Left lung (tissue), 10 donors: ENCODE results near the gene MALT1. TPM values are rescaled to one million over a fixed set of nuclear protein-coding genes. Genes with fewer than 3 reads are reported as not detected.
"Not testable (repeated sequence)": the region's sequence is repeated elsewhere in the genome, so short reads cannot be mapped to it uniquely, and the experiment has no call there.

ENCODE experiments used
- ATAC-seq: fragments of 200-7000 bp; cut with Tn5 transposase; one replicate; pipeline ENCODE4 v1.9.1; 2020; ENCODE audit warnings: moderate library complexity
- DNase-seq, 4 donors: peaks; one replicate each; pipeline ENCODE4 v3.0.0-alpha.2; 2013 to 2020
- H3K27ac ChIP-seq, 2 donors: fragments of 200-600 bp; sonication (generic) in 1 of 2; one replicate each; pipeline versions ENCODE4 v1.5.0 to v1.8.0; 2020 to 2021
- H3K27me3 ChIP-seq, 2 donors: fragments of 200-600 bp; sonication (generic) in 1 of 2; one replicate each; pipeline versions ENCODE4 v1.5.0 to v1.8.0; 2020 to 2021
- H3K36me3 ChIP-seq, 2 donors: fragments of 200-600 bp; sonication (generic) in 1 of 2; one replicate each; pipeline versions ENCODE4 v1.5.0 to v1.8.0; 2020 to 2021
- H3K4me1 ChIP-seq, 2 donors: fragments of 200-600 bp; one replicate each; pipeline ENCODE4 v1.8.0; 2021
- H3K4me3 ChIP-seq, 2 donors: fragments of 200-600 bp; sonication (generic) in 1 of 2; one replicate each; pipeline versions ENCODE4 v1.5.0 to v1.8.0; 2020 to 2021; ENCODE audit warnings: mild to moderate bottlenecking in 1 of 2
- H3K9me3 ChIP-seq, 2 donors: fragments of 200-600 bp; sonication (generic) in 1 of 2; one replicate each; pipeline versions ENCODE4 v1.5.0 to v1.8.0; 2020 to 2021
- intact Hi-C, 2 donors: fragments of 100-400 bp; cut with DNase I; formaldehyde crosslinking; loops; one replicate each; pipeline versions ENCODE4 v1.11.2 to v1.14.2; 2022
- polyA plus RNA-seq, 6 donors: library from polyadenylated mRNA; unstranded; fragments of 120-200 nt; gene quantifications; one replicate each; pipeline ENCODE4 v1.2.1, GENCODE V29; 2013; ENCODE audit not compliant: insufficient read length in 6 of 6
- total RNA-seq, 2 donors: library from RNA; stranded (reverse); fragmentation: NEBNext Ultra II Directional; extraction: Animal tissue kit (Norgen Biotek cat#: 25700); gene quantifications; one replicate each; pipeline ENCODE4 v1.2.1, GENCODE V29; 2021
- TF ChIP-seq, protein P1 (sequence below), 2 donors: fragments of 200-600 bp; sonication (generic) in 1 of 2; IDR thresholded peaks; one replicate each; pipeline versions ENCODE4 v1.5.0 to v1.8.0; 2021; ENCODE audit warnings: antibody characterized with exemption in 2 of 2
- donor health status: DM: no; HTN: yes; CAD: no.
- donor health status: DM: no; HTN: no; CAD: no.

MALT1 gene
- total and polyA plus RNA-seq, 8 donors = 17.1 to 31.4 (median 22.8) TPM

GRCh38 chr18:58756596-58757240, 85.5 kb downstream of the MALT1 start:
- ATAC-seq (no peak), DNase-seq (no peak)
- Histone ChIP-seq H3K9me3 (no peaks in the 10 kb centered on the region), H3K27me3 (peaks cover 0 to 16% of the 10 kb centered on the region in 2 donors), H3K27ac (no peak overlapping the region), H3K4me3 (no peak overlapping the region), H3K36me3 (no peaks in the 10 kb centered on the region), H3K4me1 (no peaks in the 10 kb centered on the region)
- TF ChIP-seq, protein P1, sequence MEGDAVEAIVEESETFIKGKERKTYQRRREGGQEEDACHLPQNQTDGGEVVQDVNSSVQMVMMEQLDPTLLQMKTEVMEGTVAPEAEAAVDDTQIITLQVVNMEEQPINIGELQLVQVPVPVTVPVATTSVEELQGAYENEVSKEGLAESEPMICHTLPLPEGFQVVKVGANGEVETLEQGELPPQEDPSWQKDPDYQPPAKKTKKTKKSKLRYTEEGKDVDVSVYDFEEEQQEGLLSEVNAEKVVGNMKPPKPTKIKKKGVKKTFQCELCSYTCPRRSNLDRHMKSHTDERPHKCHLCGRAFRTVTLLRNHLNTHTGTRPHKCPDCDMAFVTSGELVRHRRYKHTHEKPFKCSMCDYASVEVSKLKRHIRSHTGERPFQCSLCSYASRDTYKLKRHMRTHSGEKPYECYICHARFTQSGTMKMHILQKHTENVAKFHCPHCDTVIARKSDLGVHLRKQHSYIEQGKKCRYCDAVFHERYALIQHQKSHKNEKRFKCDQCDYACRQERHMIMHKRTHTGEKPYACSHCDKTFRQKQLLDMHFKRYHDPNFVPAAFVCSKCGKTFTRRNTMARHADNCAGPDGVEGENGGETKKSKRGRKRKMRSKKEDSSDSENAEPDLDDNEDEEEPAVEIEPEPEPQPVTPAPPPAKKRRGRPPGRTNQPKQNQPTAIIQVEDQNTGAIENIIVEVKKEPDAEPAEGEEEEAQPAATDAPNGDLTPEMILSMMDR (IDR thresholded peaks at IDR 0.05) = no peak
- intact Hi-C loops = no loop called here

DNA sequence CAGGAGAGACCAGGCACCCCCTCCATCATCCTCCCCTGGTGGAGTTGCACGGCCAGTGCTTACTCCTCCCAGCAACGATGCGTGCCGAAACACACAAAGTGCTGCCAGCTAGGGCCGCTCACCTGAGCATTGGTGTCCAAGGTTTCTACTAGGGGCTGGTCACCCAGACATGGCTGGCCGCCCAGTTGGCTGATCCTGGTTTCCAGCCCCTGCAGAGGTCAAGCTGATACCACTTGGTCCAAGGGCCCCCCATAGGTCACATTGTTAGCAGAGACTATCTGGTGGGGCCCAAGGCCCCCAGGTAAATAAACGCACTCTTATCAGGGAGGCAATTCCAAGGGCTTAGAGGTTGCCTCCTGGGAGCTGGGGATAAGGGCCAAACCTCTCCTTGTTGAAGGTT, 86.1 kb downstream of the MALT1 start:
- intact Hi-C loops, ATAC-seq, H3K27ac ChIP-seq, H3K9me3 ChIP-seq, H3K36me3 ChIP-seq, H3K4me3 ChIP-seq, H3K4me1 ChIP-seq: not testable (repeated sequence)
- peak in 1 of 4 donors; percentile 41 for DNase-seq
- peaks cover 0 to 16% of the 10 kb centered on the region in 2 donors for H3K27me3 ChIP-seq

DNA sequence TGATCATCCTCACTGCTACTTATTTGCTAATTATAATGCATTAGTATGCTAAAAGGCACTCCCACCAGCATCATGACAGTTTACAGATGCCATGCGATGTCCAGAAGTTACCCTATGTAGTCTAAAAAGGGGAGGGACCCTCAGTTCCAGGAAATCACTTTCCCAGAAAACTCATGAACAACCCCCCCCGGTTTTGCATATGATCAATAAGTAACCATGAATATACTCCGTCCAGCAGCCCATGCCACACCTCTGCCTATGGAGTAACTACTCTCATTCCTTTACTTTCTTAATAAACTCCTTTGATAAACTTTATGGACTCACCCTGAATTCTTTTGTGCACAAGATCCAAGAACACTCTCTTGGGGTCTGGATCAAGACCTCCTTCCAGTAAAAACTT, 86.8 kb downstream of the MALT1 start:
- H3K4me1 ChIP-seq = no peaks in the 10 kb centered on the region
- no peaks in the 10 kb centered on the region for H3K36me3 ChIP-seq
- no peaks in the 10 kb centered on the region for H3K9me3 ChIP-seq
- TF ChIP-seq, protein P1 (IDR thresholded peaks at IDR 0.05) = no peak
- no peak overlapping the region for H3K4me3 ChIP-seq
- H3K27ac ChIP-seq = no peak overlapping the region
- ATAC-seq (no peak), DNase-seq (no peak)
- intact Hi-C loops = no loop called here
- H3K27me3 ChIP-seq = peaks cover 0 to 16% of the 10 kb centered on the region in 2 donors

GRCh38 chr18:58758606-58759005, 87.3 kb downstream of the MALT1 start:
- no peaks in the 10 kb centered on the region for H3K9me3 ChIP-seq
- TF ChIP-seq, protein P1 (IDR thresholded peaks at IDR 0.05) = no peak
- ATAC-seq (no peak), DNase-seq (no peak)
- H3K27me3 ChIP-seq = peaks cover 0 to 16% of the 10 kb centered on the region in 2 donors
- intact Hi-C loops = no loop called here
- no peak overlapping the region for H3K4me3 ChIP-seq
- no peak overlapping the region for H3K27ac ChIP-seq
- no peaks in the 10 kb centered on the region for H3K36me3 ChIP-seq
- no peaks in the 10 kb centered on the region for H3K4me1 ChIP-seq

DNA sequence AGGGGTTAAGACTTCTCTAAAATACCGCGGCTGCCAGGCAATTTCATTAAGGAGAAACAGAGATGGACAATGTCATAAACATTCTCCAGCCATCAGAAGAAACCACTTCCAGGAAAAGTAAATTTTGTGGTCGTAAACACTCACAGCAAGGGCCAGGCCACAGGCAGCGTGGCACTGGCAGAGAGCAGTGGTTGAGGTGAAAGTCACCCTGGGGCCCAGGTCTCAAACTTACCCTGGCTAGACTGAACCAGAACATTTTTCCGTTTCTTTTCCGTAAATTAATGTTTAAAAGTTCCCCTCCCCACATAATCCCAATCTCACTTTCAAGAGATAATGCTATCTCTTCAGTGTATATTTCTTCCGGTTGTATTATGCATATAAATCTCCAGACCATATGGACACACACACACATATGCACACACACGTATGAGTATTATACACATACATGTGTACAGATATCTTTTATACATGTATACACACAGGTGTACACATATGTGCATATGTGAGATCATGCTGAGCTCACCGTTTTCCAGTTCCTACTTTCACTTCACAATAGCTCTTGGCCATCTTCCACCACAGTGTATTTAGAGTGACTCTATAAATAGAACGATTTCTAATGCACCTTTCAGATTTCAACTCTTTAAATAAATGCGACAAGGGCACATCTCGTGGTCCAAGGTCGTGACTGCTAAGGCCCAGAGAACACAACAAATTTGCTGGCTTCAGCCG, 90.1 kb downstream of the MALT1 start:
- TF ChIP-seq, protein P1 (IDR thresholded peaks at IDR 0.05) = no peak
- Histone ChIP-seq H3K27ac (no peak overlapping the region), H3K27me3 (peaks cover 0 to 43% of the 10 kb centered on the region in 2 donors), H3K9me3 (no peaks in the 10 kb centered on the region), H3K36me3 (no peaks in the 10 kb centered on the region), H3K4me3 (no peak overlapping the region), H3K4me1 (no peaks in the 10 kb centered on the region)
- DNase-seq (no peak), ATAC-seq (no peak)
- intact Hi-C loops = no loop called here
